Measurements from ENCODE around the gene EP400.
A peak's percentile ranks its signal among the peaks of the same experiment; 100 is the strongest.

DNA sequence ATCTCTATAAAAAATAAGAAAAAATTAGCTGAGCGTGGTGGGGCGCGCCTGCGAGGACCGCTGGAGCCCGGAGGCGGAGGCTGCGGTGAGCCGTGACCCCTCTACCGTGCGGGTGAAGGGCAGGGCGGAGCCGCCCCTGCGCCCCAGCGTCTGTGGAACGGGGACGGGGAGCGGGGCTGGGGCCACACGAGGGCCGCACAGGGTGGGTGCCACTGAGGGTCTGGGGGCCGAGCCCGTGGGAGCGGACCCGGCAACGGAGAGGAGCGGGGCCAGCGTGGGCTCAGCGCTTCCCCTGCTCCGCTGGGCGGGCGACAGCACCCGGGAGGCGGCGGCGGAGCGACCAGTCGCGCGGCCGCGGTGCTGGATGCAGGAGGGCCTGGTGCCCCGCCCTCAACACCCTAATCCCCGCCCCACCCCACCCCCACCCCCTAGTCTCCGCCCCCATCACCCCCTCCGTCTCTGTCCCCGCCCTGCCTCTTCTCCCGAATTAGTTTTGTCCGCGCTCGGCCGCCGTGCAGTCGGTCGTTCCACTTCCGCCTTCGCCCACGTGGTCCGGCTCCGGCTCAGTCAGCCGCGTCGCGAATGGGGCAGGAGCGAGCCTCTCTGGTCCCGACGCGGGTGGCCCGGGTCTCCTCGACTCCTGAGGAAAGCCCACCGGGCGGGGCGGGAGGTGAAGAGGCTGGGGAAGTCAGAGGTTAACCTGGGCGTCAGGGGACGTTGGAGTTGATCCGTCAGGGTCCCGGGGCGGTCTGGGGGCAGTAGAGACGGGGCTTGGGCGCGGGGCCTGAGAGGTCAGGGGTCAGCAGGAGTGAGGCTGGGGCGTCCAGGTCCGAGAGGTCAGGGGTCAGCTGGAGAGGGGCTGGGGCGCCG is 20.8 kb upstream of the EP400 start, which contains the start of gene PUS1:
- TF ChIP-seq, protein P1, sequence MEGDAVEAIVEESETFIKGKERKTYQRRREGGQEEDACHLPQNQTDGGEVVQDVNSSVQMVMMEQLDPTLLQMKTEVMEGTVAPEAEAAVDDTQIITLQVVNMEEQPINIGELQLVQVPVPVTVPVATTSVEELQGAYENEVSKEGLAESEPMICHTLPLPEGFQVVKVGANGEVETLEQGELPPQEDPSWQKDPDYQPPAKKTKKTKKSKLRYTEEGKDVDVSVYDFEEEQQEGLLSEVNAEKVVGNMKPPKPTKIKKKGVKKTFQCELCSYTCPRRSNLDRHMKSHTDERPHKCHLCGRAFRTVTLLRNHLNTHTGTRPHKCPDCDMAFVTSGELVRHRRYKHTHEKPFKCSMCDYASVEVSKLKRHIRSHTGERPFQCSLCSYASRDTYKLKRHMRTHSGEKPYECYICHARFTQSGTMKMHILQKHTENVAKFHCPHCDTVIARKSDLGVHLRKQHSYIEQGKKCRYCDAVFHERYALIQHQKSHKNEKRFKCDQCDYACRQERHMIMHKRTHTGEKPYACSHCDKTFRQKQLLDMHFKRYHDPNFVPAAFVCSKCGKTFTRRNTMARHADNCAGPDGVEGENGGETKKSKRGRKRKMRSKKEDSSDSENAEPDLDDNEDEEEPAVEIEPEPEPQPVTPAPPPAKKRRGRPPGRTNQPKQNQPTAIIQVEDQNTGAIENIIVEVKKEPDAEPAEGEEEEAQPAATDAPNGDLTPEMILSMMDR (conservative IDR thresholded peaks at IDR 0.05; ENCODE audit: low read depth, low read length): no peak
- TF ChIP-seq, protein P2, sequence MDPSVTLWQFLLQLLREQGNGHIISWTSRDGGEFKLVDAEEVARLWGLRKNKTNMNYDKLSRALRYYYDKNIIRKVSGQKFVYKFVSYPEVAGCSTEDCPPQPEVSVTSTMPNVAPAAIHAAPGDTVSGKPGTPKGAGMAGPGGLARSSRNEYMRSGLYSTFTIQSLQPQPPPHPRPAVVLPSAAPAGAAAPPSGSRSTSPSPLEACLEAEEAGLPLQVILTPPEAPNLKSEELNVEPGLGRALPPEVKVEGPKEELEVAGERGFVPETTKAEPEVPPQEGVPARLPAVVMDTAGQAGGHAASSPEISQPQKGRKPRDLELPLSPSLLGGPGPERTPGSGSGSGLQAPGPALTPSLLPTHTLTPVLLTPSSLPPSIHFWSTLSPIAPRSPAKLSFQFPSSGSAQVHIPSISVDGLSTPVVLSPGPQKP (IDR thresholded peaks at IDR 0.05; ENCODE audit: borderline replicate concordance, low read depth, low read length): no peak
- peak; percentile 99 for TF ChIP-seq MXI1 (IDR thresholded peaks at IDR 0.05; ENCODE audit: borderline replicate concordance, low read depth, low read length)
- TF ChIP-seq RFX5 (IDR thresholded peaks at IDR 0.05; ENCODE audit: low read depth, low read length): no peak
- no peak for TF ChIP-seq BHLHE40 (IDR thresholded peaks at IDR 0.05; ENCODE audit: low read depth, low read length)
- TF ChIP-seq POLR2A (IDR thresholded peaks at IDR 0.05; ENCODE audit: low read depth, low read length): peak; percentile 85
- no peak for TF ChIP-seq RAD21 (IDR thresholded peaks at IDR 0.05; ENCODE audit: low read length)
- no peak for TF ChIP-seq SMC3 (IDR thresholded peaks at IDR 0.05; ENCODE audit: low read depth, low read length)
